ENCODE results near the gene PHLDA2.

Gene PHLDA2

GRCh38 chr11:2928605-2929530 is at the start of gene PHLDA2:
Gene PHLDA2, minus strand, starts transcription at chr11:2929420. Its CDS starts 56 bp downstream, at chr11:2929364.
- no peak for DNase-seq (ENCODE audit: low read depth in 1 of 2, low spot score in 1 of 2)

DNA sequence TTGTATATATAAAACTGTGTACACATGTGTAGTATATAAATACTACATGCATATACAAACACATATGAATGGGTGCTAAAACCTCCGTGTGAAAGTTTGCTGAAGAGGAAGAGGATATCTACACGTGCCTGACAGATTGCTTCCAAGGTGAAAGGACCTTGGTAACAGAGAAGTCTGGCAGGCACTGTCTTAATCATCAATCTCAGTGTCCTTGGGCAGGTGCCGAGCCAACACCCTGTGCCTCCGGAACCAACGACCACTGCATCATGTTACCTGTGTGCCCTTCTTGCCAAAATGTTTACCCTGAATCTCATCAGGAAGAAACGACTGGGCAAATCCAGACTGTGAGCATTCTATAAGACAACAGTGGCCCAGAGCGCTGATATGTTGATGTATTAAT is 47.9 kb upstream of the PHLDA2 start:
- no peak for DNase-seq (ENCODE audit: low read depth in 1 of 2, low spot score in 1 of 2)

DNA sequence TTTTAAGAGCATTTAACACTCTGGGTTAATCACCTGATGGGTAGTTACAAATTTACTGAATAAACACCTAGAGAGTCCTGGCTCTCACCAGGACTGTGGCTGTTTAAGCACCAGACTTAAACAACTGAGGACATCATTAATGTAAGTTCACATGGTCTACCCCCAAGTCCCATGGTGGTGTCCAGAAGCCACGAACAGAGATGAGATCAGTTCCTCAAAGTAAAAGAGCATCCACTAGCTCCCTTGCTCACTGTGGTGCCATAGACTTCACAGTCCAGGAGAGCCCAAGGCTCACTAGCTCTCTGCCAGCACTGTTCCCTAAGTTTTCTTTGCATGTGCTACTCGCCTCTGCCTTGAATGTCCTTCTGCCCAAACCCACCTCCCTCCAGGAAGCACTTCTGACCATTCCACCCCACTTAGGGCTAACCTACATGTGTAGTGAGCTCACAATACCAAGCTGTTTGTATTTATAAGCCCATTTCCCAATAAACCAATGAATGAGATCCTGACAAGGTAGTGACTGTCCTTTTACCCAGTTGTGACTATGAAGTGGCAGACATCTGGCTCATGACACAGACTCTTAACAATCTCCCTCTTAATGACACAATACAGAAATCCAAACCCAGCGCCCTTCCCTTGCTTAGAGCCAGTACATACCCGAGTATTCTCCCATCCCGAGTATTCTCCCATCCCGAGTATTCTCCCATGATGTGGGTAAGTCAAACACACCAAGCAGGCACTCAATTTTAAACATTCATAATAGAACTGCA is 47.3 kb upstream of the PHLDA2 start:
- no peak for DNase-seq (ENCODE audit: low read depth in 1 of 2, low spot score in 1 of 2)

DNA sequence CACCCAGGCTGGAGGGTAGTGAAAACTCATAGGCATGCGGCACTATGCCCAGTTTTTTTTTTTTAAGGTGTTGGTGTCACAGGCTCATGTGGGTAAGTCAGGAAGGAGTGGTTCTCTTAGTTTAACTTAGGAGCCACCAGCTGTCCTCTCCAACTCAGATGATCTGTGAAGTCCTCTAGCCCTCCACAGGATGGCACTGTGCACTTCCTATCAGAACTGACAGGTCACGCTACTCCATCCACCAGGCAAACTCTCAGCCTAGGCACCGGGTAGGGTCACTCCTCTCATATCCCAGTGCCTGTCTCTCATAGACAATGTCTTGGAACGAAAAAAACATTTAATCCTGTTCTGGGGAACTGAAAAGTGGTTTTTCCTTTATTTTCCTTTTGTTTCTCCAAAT is 46.4 kb upstream of the PHLDA2 start:
- no peak for DNase-seq (ENCODE audit: low read depth in 1 of 2, low spot score in 1 of 2)

GRCh38 chr11:2974272-2974671 is 45.1 kb upstream of the PHLDA2 start:
- no peak for DNase-seq (ENCODE audit: low read depth in 1 of 2, low spot score in 1 of 2)

DNA sequence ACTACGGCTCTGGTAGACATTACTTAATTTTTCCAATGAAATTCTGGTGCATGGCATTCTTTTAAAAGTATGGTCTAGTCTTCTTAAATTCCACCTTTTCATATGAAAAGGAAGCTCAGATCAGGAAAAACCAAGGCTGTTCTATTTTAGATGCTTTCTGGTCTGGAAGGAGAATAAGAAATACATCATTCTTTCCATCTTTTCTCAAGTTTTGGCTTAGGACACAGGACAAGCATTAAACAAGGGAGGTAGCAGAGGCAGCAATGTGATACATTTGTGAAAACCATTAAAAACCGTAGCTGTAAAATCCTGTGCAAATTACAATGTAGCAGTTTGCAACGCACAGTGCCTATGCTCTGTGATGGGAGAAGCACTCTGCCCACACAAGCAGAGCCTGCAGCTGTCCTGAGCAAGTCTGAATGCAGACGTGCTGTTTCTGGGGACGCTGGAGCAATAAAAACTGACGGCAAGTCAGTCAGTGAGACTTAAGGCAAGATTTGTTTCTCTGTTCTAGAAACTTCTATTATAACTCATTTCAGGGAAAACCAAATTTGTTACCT is 39.2 kb upstream of the PHLDA2 start:
- no peak for DNase-seq (ENCODE audit: low read depth in 1 of 2, low spot score in 1 of 2)

DNA sequence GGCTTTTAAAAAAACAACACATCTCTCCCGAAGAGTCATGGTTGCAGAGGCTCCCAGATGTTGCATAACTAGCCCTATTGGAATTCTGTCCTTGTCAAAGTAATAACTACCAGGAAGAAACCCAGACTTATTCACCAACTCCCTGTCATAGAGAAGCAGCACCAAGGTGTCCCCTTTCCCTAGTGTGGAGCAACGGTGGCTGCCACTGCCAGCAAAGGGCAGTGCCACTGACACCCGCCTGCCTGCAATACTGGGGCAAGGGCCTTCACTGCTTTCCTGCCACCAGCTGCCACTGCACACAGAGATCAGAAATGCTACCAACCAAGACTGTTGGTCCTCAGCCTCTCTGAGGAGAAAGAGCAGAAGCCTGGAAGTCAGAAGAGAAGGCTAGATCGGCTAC is 35.6 kb upstream of the PHLDA2 start:
- no peak for DNase-seq (ENCODE audit: low read depth in 1 of 2, low spot score in 1 of 2)

DNA sequence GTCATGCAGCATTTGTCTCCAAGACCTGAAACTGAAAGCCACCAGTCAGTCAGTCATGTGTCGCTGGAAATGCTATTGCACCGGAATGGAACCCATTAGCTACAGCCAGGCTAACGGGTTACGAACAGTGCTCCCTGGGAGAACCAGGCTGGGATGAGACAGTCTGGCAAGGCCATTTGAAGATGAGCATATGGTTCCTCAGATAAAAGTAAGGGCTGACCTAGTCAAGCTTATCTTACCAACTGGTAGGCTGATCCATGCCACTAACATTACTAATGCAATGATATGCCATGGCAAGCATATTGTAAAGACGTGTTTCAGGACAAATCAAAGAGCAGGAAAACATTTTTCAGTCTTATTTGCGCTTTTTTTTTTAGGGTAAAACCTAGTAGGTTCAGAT is 34.5 kb upstream of the PHLDA2 start:
- no peak for DNase-seq (ENCODE audit: low read depth in 1 of 2, low spot score in 1 of 2)

DNA sequence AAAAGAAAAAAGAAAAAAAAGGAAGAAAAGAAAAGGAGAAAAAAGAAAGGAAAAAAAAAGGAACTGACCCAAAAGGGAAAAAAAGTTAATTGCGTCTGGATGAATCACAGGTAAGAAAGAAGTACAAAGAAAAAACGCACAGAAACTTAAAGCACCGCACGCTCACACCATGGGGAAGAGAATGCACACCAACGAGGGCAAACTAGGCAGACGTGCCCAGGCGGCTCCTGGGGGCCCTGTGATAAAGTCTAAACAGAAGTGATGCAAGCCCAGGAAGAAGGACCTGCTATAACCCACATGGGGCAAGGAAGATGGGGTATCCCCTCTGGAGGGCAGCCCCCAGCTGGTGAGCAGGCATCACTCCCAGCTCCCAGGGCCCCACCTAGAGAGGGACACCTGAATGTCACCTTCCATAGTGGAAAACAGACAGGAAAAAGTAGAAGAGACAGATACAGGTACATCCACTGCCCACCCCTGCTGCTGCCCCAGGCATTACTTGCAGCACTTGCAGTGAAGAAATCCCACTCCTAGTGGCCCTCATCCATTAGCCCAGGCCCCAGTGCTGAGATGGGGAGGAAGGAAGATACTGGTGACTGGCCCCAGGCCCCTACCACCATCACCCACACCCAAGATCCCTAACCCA is 34.0 kb upstream of the PHLDA2 start:
- DNase-seq (ENCODE audit: low read depth in 1 of 2, low spot score in 1 of 2): no peak

- no peak for DNase-seq (ENCODE audit: low read depth in 1 of 2, low spot score in 1 of 2)
Measured at GRCh38 chr11:2961080-2961479, 31.9 kb upstream of the PHLDA2 start.

DNA sequence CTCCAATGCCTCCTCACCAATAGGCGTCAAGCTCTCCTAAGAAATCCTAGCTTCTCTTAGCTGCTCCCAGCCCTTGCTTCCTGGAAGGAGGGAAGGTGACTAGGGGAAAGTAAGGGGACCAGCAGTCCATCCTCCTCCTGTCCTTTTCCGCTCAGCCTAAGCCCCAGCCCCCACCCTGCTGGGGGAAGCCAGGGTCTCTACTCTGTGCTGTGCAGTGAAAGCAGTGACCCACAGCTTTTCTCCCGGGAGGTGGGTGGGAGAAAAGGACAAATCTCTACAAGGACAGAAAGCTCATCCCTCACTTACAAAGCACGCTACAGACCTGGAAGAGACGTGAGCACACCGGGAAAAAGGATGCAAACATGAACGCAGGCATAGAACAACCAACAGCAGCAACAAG is 30.9 kb upstream of the PHLDA2 start:
- DNase-seq (ENCODE audit: low read depth in 1 of 2, low spot score in 1 of 2): no peak

GRCh38 chr11:2958251-2958650 is 29.0 kb upstream of the PHLDA2 start:
- DNase-seq (ENCODE audit: low read depth in 1 of 2, low spot score in 1 of 2): no peak

GRCh38 chr11:2955906-2956476 is 26.8 kb upstream of the PHLDA2 start:
- DNase-seq (ENCODE audit: low read depth in 1 of 2, low spot score in 1 of 2): no peak

- no peak for DNase-seq (ENCODE audit: low read depth in 1 of 2, low spot score in 1 of 2)
Measured at GRCh38 chr11:2954263-2954662, 25.0 kb upstream of the PHLDA2 start.

DNA sequence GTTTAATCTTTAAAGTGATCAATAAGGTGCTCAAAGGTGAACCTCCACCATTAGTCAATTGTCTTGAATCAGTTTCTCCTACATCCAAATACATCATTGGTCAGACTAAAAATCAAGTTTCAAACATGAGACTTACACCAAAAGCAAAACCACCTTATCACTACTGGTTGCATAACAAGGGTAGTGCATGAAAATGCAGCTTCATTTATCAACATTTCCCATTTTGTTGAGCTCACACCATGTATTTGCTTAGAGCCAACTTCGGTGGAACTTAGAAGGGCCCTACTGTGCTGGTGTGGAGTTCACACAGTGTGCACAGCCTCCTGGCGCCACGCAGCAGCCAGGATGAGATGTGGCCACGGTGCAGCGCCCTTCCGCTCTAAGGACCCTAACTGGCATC is 23.1 kb upstream of the PHLDA2 start:
- no peak for DNase-seq (ENCODE audit: low read depth in 1 of 2, low spot score in 1 of 2)

GRCh38 chr11:2951231-2952110 is 22.3 kb upstream of the PHLDA2 start:
- no peak for DNase-seq (ENCODE audit: low read depth in 1 of 2, low spot score in 1 of 2)

GRCh38 chr11:2950825-2951224 is 21.6 kb upstream of the PHLDA2 start:
- DNase-seq (ENCODE audit: low read depth in 1 of 2, low spot score in 1 of 2): no peak

DNA sequence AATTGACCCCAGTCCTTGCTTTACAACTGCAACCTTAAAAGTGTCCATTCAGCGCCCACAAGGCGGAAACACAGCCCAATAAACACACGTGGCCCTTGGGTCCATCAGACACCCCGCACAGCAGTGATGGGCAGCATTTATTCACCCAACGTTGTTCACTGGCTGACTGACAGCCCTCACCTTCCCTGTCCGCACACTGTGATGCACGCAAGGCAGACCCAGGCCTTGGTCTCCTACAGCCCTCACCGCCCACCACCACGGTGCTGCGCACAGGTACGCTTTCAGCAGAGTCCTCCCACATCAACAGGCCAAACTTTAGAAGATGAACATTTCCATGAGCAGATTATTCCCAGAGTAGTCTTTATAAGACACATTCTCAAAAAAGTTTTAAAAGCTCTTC is 20.7 kb upstream of the PHLDA2 start:
- no peak for DNase-seq (ENCODE audit: low read depth in 1 of 2, low spot score in 1 of 2)

DNA sequence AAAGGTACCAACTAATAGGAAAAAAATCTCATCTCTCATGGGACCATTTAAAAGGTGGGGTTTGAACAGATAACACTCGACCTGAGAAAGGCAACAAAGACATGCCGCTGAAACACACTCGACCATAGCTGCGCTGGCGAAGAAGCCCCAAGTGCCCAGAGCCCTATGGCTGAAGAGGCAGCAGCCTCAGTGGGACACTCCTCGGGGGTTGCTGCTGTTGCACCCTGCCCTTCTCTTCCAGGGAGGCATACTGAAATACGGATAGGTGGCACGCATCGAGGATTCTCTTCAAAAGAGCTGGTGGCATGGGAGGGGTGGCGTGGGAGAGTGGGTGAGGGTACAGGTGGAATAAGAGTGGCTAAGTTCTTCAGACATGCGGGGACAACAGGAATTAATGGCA is 18.5 kb upstream of the PHLDA2 start:
- no peak for DNase-seq (ENCODE audit: low read depth in 1 of 2, low spot score in 1 of 2)

- no peak for DNase-seq (ENCODE audit: low read depth in 1 of 2, low spot score in 1 of 2)
Measured at GRCh38 chr11:2945757-2946287, 16.6 kb upstream of the PHLDA2 start.

Data from stimulated activated CD4-positive, alpha-beta T cell treated with anti-CD3 and anti-CD28 coated beads, Interleukin-15, amount 100 ng/mL, for 1 hour (primary cell).